ENCODE measurements around the gene PIK3C2A.

DNA sequence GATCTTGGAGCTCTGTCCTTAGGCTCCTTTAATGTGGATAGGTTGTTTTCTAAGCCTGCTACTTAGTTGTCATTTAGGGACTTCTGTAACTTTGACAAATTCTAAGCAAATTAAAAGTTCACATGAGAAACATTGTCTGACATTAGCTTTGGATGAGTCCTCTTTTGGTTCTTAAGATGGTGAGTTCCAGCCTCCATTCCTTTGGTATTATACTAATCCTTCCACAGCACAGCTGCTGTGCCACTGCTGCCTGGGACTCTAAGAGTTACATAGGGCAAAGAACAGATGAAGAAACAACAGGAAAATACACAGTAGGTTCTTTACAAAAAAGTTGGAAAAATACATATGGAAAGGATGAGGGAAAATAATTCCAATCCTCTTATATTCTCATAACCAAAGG is 25.3 kb upstream of the PIK3C2A start:
- TF ChIP-seq POLR2A (IDR thresholded peaks at IDR 0.05; ENCODE audit: low read depth, low read length), result no peak
- TF ChIP-seq SPI1 (IDR thresholded peaks at IDR 0.05; ENCODE audit: low read depth, low read length), result no peak
- TF ChIP-seq TAF1 (IDR thresholded peaks at IDR 0.05; ENCODE audit: low read depth, low read length), result no peak
- TF ChIP-seq POLR2AphosphoS5 (IDR thresholded peaks at IDR 0.05; ENCODE audit: low read depth, low read length), result no peak
- TF ChIP-seq PAX5 (IDR thresholded peaks at IDR 0.05; ENCODE audit: insufficient read depth, low read length, severe bottlenecking), result no peak

Measured in GM12891 (cell line).